ENCODE data around the gene KRT86. TPM values are rescaled to one million over a fixed set of nuclear protein-coding genes. Genes with fewer than 3 reads are reported as not detected.
A peak's percentile ranks its signal among the peaks of the same experiment; 100 is the strongest.

Gene KRT86
- total RNA-seq, 2 experiments from 2014 or later, result 0.10 to 0.12 TPM

DNA sequence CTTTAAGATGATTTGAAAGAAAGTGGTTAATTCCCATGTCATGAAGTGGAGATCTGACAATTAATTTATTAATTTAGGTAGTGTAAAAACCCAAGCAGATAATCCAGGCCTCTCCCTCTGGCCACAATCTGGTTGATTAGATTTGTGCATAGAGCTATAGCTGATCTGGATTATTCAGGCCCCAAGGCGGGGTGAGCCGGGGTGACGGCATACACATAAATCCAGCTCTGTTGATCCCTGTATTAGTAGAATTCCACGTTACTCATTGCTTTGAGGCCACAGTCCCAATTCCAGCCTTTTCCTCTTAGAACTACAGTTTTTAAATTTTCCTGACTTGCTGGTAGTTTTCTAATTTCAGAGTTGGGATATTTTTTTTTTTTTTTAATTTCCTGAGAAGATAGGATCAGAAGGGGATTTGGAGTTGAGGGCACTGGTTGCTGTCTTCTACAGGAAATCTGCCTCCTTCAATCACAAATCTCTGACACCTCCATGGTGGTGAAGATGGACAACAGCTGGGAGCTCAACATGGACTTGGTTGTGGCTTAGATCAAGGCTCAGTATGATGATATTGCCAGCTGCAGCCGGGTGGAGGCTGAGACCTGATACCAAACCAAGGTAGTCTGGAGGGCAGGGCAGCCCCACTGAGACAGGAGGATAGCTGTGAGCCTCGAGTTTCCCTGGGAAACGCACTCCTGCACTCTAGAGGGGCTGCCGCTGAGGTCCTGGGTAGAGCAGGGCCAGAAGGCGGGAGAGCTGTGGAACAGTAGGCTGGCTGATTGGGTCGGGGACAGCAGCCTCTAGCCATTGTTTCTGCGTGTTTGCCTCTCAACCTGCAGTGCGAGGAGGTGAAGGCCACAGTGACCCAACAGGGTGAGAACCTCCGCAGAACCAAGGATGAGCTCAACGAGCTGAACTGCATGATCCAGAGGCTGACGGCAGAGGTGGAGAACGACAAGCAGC lies 73.4 kb downstream of the KRT86 start:
- no peaks in the 10 kb centered on the region for H3K36me3 Mint-ChIP-seq
- DNase-seq, result no peak
- H3K4me1 Mint-ChIP-seq (ENCODE audit: low read depth), result peaks cover 6% of the 10 kb centered on the region
- H3K27me3 Mint-ChIP-seq, result no peaks in the 10 kb centered on the region
- H3K9me3 Mint-ChIP-seq, result no peaks in the 10 kb centered on the region
- ChIA-PET CTCF (no interaction called here), POLR2A (interaction anchor here (0.7 kb wide), 1 partner anchor 16 kb away, joined by 3 read pairs; no protein-coding TSS in a partner anchor)
- H3K4me3 Mint-ChIP-seq, result no peak overlapping the region
- H3K27ac Mint-ChIP-seq, result no peak overlapping the region
- intact Hi-C loops (cut with micrococcal nuclease), result no loop called here

DNA sequence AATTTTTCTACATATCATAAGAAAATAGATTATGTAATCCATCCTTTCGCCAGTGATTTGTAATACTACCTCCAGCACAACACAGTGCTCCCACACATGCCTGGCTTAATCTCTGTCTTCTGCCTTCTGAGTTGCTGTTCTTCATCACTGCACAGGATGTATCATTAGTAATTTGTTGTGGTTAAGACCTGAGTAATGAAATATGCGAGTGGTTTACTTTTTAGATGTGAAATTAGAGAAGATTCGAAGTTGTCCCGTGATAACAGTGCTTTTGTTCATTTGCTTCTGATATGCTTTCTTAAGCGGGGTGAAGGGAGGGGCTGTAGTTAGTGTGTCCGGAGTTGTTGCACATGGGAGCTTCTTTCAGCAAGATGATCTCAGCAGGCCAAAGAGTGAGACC lies 74.8 kb downstream of the KRT86 start:
- H3K4me1 Mint-ChIP-seq (ENCODE audit: low read depth), result peaks cover 6% of the 10 kb centered on the region
- no peaks in the 10 kb centered on the region for H3K9me3 Mint-ChIP-seq
- intact Hi-C loops (cut with micrococcal nuclease), result no loop called here
- DNase-seq, result no peak
- ChIA-PET CTCF (interaction anchor here (0.6 kb wide), 1 partner anchor 128 kb away, joined by 3 read pairs; no protein-coding TSS in a partner anchor), POLR2A (no interaction called here)
- H3K27ac Mint-ChIP-seq, result no peak overlapping the region
- H3K27me3 Mint-ChIP-seq, result peaks cover 4% of the 10 kb centered on the region
- no peak overlapping the region for H3K4me3 Mint-ChIP-seq
- H3K36me3 Mint-ChIP-seq, result no peaks in the 10 kb centered on the region

DNA sequence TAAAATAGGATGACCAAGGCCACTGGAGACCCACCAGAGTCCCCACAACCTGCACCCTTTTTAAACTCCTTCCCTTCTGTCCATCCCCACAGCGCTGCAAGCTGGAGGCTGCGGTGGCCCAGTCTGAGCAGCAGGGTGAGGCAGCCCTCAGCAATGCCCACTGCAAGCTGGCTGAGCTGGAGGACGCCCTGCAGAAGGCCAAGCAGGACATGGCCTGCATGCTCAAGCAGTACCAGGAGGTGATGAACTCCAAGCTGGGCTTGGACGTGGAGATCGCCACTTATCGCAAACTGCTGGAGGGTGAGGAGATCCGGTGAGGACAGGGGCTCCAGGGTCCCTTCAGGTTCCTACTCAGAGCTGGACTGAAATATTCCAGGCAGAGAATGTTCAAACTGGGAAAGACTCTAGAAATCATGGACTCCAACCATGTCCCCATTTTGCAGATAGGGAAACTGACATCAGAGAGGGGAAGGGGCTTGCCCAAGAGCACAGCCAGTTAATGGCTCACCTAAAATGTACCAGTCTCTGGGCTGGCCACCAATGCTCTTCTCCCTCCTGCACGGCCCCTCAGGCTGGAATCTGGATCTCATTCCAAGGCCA lies 75.7 kb downstream of the KRT86 start:
- Mint-ChIP-seq H3K27me3 (peaks cover 5% of the 10 kb centered on the region), H3K4me1 (ENCODE audit: low read depth) (peaks cover 6% of the 10 kb centered on the region), H3K36me3 (no peaks in the 10 kb centered on the region), H3K4me3 (no peak overlapping the region), H3K27ac (no peak overlapping the region), H3K9me3 (no peaks in the 10 kb centered on the region)
- ChIA-PET POLR2A (no interaction called here), CTCF (interaction anchor here (0.6 to 1.3 kb wide), 3 partner anchors 35 to 427 kb away, joined by 3 read pairs; no protein-coding TSS in a partner anchor)
- intact Hi-C loops (cut with micrococcal nuclease), result no loop called here
- DNase-seq, result no peak

DNA sequence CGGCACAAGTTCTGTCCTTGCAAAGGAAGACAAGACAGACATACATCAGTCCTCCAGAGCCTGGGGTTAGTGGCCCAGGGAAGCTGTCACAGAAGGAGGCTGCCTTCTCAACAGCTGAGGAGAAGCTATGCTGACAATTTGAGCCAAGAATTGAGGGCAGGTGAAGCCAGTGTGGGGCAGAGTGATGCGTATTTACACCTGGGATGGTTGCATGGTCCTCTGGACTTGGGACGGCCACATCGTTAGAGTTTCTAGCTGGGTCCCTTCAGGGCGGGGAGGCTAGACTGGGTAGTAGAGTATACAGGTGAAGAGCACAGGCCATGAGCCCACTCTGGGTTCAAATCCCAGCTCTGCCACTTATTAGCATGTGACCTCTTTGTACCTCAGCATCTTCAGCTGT lies 76.3 kb downstream of the KRT86 start:
- POLR2A ChIA-PET, result no interaction called here
- Mint-ChIP-seq H3K9me3 (no peaks in the 10 kb centered on the region), H3K4me3 (no peak overlapping the region), H3K36me3 (no peaks in the 10 kb centered on the region), H3K27ac (no peak overlapping the region), H3K4me1 (ENCODE audit: low read depth) (peaks cover 6% of the 10 kb centered on the region), H3K27me3 (peaks cover 5% of the 10 kb centered on the region)
- no peak for DNase-seq
- CTCF ChIA-PET, result interaction anchor here (0.7 to 1.8 kb wide), 4 partner anchors 11 to 72 kb away, joined by 3 to 4 read pairs (median 3); no protein-coding TSS in a partner anchor
- intact Hi-C loops (cut with micrococcal nuclease), result no loop called here

DNA sequence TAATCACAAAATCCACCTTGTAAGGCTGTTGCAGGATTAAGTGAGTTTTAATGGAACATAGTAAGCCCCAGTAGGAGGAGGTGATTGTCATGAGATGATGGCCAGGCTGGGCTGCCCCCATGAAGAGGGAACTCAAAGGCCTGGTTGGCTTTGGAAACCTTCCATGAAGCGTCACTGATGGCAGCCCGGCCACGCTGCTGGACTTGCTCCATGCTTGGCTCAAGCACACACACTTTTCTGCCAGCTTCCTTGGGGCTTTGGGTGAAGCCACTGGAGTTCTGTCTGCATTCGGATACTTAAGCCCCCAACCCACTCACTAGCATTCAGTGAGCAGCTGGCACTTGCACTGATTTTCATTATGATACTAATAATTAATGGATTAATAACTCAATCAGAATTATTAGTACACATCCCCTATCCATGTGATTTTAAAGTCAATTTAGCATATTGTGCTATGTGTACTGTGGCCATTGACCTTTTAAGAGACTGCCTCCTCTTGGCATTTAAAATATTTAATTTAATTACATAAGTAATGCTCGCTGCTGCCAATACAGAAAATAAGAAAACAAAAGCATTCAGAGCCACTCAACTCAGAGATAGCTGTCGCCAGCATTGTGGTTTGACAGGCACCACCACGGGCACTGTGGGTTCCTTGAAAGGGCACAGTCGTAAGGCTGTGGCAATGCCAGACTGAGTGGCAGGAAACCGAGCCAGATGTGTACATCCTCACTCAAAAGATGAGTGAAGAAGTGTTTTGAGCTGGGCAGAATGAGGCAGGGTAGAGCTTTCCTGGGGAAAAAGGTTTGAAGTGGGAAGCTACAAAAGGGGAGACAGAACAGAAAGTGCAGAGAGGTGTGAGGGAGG lies 77.0 kb downstream of the KRT86 start:
- POLR2A ChIA-PET, result no interaction called here
- peak; percentile 58 for DNase-seq

DNA sequence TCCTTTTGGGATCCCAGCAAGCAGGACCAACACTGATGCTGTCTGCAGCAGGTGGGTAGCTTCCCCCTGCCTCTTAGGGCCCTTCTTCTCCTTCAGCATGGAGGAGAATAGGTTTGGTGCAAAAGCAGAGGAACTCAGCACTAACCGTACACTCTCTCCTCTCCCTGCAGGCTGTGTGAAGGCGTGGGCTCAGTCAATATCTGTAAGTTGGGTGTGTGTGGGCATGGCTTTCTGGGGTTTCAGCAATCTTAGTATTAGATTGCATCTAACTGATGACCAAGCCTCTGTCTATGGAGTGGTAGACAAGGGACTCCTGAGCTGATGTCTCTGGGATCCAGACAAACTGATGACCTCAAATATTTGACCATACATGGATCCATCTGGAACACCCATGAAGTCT lies 78.5 kb downstream of the KRT86 start:
- POLR2A ChIA-PET, result no interaction called here
- DNase-seq, result no peak
- peaks cover 5% of the 10 kb centered on the region for H3K27me3 Mint-ChIP-seq
- no peak overlapping the region for H3K27ac Mint-ChIP-seq
- H3K9me3 Mint-ChIP-seq, result no peaks in the 10 kb centered on the region
- CTCF ChIA-PET, result interaction anchor here (1.2 kb wide), 1 partner anchor 518 kb away, joined by 5 read pairs; no protein-coding TSS in a partner anchor
- H3K4me1 Mint-ChIP-seq (ENCODE audit: low read depth), result peaks cover 6% of the 10 kb centered on the region
- H3K36me3 Mint-ChIP-seq, result no peaks in the 10 kb centered on the region
- no peak overlapping the region for H3K4me3 Mint-ChIP-seq
- intact Hi-C loops (cut with micrococcal nuclease), result no loop called here

More for the DNA sequence above, 77.0 kb downstream of the KRT86 start:
- peaks cover 5% of the 10 kb centered on the region for H3K27me3 Mint-ChIP-seq
- CTCF ChIA-PET, result interaction anchor here (0.6 to 1.8 kb wide), 6 partner anchors 10 to 629 kb away, joined by 3 to 4 read pairs (median 3); no protein-coding TSS in a partner anchor
- H3K27ac Mint-ChIP-seq, result no peak overlapping the region
- intact Hi-C loops (cut with micrococcal nuclease), result no loop called here
- H3K4me3 Mint-ChIP-seq, result no peak overlapping the region
- no peaks in the 10 kb centered on the region for H3K9me3 Mint-ChIP-seq
- H3K4me1 Mint-ChIP-seq (ENCODE audit: low read depth), result peaks cover 6% of the 10 kb centered on the region
- H3K36me3 Mint-ChIP-seq, result no peaks in the 10 kb centered on the region

DNA sequence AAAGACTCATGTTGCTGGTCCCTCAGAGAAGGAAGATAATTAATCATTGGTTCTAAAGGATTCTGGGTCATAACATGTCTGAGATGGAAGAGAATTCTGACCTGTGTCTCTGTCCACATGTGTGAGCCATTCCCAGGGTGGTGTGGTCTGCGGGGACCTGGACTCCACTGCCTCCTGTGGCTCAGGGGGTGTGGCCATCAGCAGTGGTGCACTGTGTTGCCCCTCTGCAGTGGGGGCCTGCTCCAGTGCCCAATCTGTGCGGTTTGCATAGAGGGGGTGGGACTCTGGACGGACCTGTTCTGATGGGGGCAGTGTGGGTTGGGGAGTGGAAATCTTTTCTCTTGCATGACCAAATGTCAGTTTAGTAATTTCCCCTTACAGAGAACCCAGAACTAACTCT lies 79.3 kb downstream of the KRT86 start:
- no peak for DNase-seq
- Mint-ChIP-seq H3K36me3 (no peaks in the 10 kb centered on the region), H3K9me3 (no peaks in the 10 kb centered on the region), H3K4me3 (no peak overlapping the region), H3K4me1 (ENCODE audit: low read depth) (peaks cover 11% of the 10 kb centered on the region), H3K27ac (no peak overlapping the region), H3K27me3 (peaks cover 5% of the 10 kb centered on the region)
- ChIA-PET CTCF (interaction anchor here (0.7 to 1.2 kb wide), 2 partner anchors 18 to 517 kb away, joined by 3 to 5 read pairs; no protein-coding TSS in a partner anchor), POLR2A (no interaction called here)
- intact Hi-C loops (cut with micrococcal nuclease), result no loop called here

DNA sequence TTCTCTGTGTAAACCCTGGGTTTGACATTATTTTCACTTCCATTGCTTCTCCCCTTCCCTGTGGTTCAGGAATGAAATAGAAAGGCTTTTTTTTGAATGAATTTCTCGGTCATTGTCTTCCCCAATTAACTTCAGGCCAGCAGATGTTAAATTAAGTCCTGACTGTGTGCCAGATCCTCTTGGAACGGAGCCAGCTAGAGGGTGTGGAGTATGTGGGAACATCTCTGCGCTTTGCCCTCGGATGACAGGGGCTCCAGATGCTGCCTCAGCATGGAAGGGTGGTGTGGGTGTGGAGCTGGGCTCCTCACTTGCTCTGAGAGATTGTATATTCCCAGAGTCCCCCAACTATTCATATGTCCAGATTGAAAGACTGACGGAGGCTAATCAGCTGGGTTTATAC lies 79.8 kb downstream of the KRT86 start:
- intact Hi-C loops (cut with micrococcal nuclease), result no loop called here
- Mint-ChIP-seq H3K4me3 (no peak overlapping the region), H3K9me3 (no peaks in the 10 kb centered on the region), H3K27me3 (peaks cover 5% of the 10 kb centered on the region), H3K36me3 (no peaks in the 10 kb centered on the region), H3K27ac (no peak overlapping the region), H3K4me1 (ENCODE audit: low read depth) (peaks cover 13% of the 10 kb centered on the region)
- ChIA-PET CTCF (interaction anchor here (0.7 kb wide), 1 partner anchor 18 kb away, joined by 3 read pairs; no protein-coding TSS in a partner anchor), POLR2A (no interaction called here)
- no peak for DNase-seq

DNA sequence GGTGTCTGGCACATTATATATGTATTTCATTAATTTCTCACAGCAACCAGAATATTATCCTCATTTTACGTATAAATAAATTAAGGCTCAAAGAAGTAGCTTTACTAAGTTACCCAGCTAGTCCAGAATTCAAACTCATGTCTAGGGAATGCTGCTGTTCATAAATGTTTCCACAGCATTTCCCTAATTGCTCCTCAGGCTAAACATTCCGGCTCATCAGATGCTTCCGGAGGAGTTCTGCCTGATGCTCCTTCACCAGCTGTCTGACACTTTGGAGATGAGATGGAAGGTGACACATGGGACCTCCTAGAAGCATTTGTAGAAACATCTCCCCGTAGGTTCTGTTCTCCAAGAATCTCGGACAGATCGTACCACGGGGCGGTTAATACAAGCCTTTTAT lies 80.7 kb downstream of the KRT86 start:
- POLR2A ChIA-PET, result interaction anchor here (0.7 kb wide), 1 partner anchor 341 kb away, joined by 3 read pairs; no protein-coding TSS in a partner anchor
- no peaks in the 10 kb centered on the region for H3K36me3 Mint-ChIP-seq
- peaks cover 13% of the 10 kb centered on the region for H3K4me1 Mint-ChIP-seq (ENCODE audit: low read depth)
- CTCF ChIA-PET, result interaction anchor here (0.6 kb wide), 1 partner anchor 525 kb away, joined by 3 read pairs; no protein-coding TSS in a partner anchor
- intact Hi-C loops (cut with micrococcal nuclease), result no loop called here
- H3K4me3 Mint-ChIP-seq, result no peak overlapping the region
- H3K27me3 Mint-ChIP-seq, result peaks cover 5% of the 10 kb centered on the region
- no peak for DNase-seq
- H3K9me3 Mint-ChIP-seq, result no peaks in the 10 kb centered on the region
- no peak overlapping the region for H3K27ac Mint-ChIP-seq

DNA sequence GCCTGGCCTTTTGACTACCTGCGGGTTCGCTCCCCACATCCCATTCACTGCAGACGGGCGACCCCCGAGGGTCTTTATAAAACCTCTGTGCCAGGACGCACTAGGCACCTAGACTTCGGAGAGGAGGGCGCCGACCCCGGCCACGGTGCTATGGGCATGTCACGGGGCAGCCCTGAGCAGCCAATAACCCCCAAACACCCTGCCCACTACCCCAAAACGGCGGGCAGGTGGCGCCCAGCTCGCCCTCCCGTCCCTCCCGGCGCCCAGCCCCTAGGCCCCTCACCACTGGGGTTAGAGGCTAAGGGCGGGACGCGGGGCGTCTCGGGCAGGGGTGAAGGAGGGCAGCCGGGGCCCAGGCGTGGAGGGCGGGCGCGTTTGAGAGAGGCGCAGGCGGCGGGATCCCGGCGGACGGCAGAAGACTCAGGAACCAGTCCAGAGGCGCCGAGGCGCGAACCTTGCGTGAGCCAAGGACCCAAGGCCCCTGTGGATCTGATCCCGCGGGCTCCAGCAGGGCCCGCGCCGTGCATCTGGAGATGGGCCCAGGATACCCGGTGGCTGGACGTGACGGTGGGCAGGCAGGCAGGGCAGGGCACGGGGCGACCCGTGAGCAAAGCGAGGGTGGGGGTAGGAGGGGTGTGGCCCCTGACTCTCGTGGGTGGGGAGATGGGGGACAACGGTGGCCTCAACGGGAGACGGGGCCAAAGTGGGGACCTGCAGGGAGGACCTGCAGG lies 81.8 kb downstream of the KRT86 start:
- intact Hi-C loops (cut with micrococcal nuclease), result no loop called here
- POLR2A ChIA-PET, result no interaction called here
- Mint-ChIP-seq H3K9me3 (no peaks in the 10 kb centered on the region), H3K36me3 (no peaks in the 10 kb centered on the region), H3K27ac (no peak overlapping the region), H3K27me3 (peaks cover 5% of the 10 kb centered on the region), H3K4me1 (ENCODE audit: low read depth) (peaks cover 13% of the 10 kb centered on the region), H3K4me3 (no peak overlapping the region)
- CTCF ChIA-PET, result no interaction called here
- DNase-seq, result no peak

DNA sequence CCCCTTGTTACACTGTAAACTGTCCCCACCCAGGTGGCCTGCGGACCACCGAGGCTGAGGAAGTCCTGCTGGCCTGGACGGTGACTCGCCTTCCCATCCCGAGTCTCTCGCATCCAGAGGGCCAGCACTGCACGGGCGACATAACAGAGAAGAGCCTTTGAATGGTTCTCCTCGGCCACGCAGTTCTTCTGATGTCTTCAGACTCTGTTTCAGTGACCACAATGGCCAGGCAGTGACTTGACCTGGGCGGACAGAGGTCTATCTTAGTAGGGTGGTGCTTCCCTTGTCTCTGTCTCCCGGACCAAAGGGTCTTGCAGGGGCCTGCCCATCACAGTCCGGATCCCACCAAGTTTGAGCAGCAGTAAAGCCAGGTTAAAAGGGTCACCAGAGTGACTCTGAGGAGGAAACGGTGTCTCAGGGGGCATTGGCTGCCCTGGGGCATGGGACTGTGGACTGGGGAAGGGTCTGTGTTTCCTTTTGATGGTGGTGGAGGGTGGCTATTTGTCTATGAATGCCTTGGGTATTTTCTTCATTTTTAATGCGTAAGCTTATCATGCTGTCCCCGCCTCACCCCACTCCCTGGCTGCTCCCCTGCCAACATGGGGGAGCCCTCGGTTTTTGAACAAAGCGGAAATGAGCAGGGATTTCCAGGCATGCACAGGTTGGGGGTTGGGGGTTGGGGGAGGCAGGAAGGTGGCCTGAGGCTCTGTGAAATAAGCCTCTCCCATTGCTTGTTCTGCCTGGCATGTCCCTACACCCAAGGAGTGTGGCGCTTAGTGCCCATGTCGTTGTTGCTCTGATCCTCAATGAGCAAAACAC lies 82.5 kb downstream of the KRT86 start:
- no peak for DNase-seq
- ChIA-PET CTCF (no interaction called here), POLR2A (no interaction called here)
- Mint-ChIP-seq H3K27ac (no peak overlapping the region), H3K4me3 (no peak overlapping the region), H3K27me3 (peaks cover 5% of the 10 kb centered on the region), H3K4me1 (ENCODE audit: low read depth) (peaks cover 9% of the 10 kb centered on the region), H3K9me3 (no peaks in the 10 kb centered on the region), H3K36me3 (no peaks in the 10 kb centered on the region)
- intact Hi-C loops (cut with micrococcal nuclease), result no loop called here

All from activated CD4-positive, alpha-beta memory T cell treated with anti-CD3 and anti-CD28 coated beads for 36 hours (primary cell).